HG03280 (cell line): Measurements from ENCODE around the gene RHOXF2B.
"Not testable (repeated sequence)": the region's sequence is repeated elsewhere in the genome, so short reads cannot be mapped to it uniquely, and the experiment has no call there.

ENCODE experiments used
- ATAC-seq: cut with Tn5 transposase; IDR thresholded peaks from one replicate; pipeline ENCODE4 v1.9.1; 2021; ENCODE audit warnings: mild to moderate bottlenecking, moderate library complexity; ENCODE audit not compliant: unreplicated experiment

Gene RHOXF2B

DNA sequence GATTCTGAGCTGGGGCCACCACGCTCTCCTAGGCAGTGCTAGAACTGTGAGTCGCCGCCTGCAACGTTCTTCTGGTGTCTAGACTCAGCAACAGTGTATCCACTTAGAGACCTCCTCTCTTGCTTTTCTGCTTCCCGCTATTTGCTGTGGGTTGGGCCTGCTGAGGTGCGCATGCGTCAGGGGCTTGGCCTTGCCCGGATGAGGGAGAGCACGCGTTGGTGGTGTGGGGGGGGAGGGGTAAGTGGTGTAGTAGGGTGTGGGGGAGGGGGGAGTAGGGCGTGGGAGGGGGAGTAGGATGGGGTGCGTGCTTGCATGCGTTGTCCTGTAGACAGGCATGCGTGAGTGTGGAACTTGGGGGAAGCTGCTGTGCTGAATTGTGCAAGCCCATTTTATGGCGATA is at the start of gene RHOXF2B:
RHOXF2B (minus strand) TSS at position 101 of the 400 bp plus-strand sequence. CDS start 138 bp downstream, outside the sequence.
- ATAC-seq = not testable (repeated sequence)

DNA sequence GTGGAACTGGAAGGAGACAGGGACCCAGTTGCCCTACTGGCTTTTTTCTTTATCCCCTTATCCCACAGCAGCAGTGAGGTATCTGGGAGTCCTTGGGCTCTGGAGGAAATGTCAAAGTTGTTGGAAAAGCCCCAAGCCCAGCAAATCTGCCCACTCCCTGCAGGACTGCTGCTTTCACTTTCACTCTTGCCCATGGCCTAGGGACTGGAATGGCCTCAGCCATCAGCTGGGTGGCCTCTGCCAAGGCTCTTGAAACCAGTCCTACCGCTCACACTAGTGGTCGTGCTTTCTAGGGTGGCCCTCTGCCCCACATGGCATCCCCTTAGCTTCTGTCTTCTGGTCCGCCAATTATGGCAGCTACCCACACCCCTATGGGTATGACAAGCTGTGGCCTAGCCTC is 48.0 kb upstream of the RHOXF2B start:
- ATAC-seq = no peak

GRCh38 chrX:120120223-120120622 is 42.7 kb upstream of the RHOXF2B start:
- no peak for ATAC-seq

- no peak for ATAC-seq
Observed at GRCh38 chrX:120115438-120115963, 38.0 kb upstream of the RHOXF2B start, which contains the start of gene RHOXF1. RHOXF1 (minus strand) TSS chrX:120115913; CDS start chrX:120115862, 51 bp downstream.

DNA sequence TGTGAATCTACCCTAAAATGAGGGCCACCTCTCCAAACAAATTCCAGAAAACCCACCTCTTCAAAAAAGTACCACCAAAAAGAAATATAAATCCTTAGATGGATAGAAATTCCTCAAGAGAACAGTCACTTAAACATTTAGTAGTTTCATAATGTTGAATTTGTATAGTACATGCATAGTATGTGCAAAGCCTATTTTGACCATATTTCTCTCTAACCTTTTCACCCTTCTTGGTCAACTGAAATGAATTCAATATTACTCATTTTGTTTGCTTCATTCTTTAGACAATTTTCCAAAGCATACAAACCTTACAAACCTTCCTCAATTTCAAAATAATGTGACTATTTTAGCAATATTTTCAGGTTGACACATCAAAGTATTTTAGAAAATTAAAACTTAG is 34.1 kb upstream of the RHOXF2B start:
- no peak for ATAC-seq

- ATAC-seq = no peak
Observed at GRCh38 chrX:120109378-120109777, 31.9 kb upstream of the RHOXF2B start.

DNA sequence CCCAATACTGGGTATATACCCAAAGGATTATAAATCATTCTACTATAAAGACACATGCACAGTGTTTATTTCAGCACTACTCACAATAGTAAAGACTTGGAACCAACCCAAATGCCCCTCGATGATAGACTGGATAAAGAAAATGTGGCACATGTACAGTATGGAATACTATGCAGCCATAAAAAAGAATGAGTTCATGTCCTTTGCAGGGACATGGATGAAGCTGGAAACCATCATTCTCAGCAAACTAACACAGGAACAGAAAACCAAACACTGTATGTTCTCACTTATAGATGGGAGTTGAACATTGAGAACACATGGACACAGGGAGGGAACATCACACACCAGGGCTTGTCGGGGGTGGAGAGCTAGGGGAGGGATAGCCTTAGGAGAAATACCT is 27.2 kb upstream of the RHOXF2B start:
- ATAC-seq = not testable (repeated sequence)

DNA sequence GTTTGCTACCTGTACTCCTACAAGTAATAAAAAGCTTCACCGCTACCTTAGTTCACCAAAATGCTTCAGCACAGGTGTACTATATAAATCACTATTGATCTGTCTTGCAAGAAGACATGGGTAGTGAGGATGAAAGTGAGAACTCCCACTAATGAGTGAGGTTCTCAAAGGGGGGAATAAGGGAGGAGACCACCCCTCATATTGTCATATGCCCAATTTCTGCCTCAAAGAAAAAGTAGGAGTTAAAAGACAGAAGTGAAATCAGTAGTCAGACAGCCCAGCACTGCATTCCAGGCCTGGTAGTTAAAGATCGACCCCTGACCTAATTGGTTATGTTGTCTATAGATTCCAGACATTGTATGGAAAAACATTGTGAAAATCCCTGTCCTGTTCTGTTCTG is 23.6 kb upstream of the RHOXF2B start:
- not testable (repeated sequence) for ATAC-seq

- ATAC-seq = no peak
Observed at GRCh38 chrX:120090208-120090607, 12.7 kb upstream of the RHOXF2B start.

DNA sequence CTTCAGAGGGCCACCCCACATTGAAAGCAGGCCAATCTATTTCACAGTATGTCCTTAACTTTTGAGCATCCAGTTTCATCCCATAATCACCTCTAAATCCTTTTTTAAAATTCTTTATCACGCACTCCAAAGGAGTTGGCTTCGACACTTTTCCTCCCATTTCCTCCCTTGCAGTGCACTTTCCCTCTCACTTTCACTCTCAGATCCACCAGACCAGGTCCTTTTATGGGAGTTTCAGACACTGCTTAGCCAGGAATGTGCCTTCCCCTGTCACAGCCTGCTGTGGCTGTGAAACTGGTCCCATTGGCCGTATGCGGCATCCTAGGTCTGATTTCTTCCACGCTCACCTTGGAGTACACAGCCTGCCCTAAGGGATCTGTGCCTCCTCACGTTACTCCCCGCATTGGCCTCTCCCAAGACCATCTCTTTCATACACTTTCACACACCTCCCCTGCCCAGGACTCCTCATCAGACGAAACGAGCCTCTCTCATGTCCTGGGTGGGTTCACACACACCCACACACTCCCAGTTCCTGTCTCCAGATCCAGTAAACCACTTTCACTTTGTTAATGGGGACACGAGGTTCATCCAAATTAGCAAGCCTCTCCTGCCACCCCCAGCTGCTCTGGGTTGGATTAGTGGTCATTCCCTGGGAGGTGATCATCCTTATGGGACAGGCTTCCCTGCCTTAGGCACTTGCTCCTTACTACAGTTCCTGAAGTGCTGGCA is 10.0 kb upstream of the RHOXF2B start:
- ATAC-seq = no peak

DNA sequence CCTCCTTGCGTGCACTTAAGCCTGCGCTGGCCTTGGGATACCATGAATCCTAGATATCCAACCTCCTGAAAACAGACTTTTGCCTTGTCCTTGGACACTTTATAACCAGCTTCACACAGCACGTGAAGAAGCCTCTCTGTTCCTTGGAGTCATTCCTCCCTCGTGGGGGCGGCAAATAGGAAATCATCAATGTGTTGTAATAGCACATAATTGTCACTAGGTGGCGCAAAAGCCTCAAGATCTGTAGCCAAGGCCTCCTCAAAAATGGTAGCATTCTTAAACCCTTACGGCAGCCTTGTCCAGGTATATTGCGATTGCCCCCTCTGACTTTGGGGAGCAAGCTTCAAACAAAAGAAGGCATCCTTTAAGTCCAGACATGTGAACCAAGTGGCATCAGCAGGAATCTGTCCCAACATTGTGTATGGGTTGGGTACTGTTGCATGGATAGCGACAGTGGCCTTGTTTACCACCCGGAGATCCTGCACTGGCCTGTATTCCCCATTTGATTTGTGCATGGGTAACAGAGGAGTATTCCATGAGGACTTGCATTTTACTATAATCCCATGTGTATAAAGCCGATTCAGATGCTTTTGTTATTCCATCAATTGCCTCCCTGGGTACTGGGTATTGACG is 8.2 kb upstream of the RHOXF2B start:
- ATAC-seq = not testable (repeated sequence)

DNA sequence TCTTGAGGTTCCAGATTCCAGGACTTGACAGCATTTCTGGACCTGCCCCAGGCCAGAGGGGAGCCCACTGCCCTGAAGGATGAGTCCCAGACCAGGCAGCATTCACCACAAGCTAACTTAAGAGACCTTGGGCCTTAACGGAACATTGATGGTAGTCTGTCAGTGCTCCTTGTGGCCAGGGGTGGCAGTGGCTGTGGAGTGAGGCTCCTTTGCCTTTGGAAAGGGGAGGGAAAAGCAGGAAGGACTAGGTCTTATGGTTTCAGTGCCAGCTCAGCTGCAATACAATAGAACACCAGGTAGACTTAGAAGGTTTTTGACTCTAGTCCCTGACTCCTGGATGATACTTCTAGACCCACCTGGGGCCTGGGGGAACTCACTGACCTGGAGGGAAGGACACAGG is 11.3 kb downstream of the RHOXF2B start:
- not testable (repeated sequence) for ATAC-seq

- not testable (repeated sequence) for ATAC-seq
Observed at GRCh38 chrX:120042712-120043111, 34.8 kb downstream of the RHOXF2B start.

- peak; percentile 71 for ATAC-seq
Observed at GRCh38 chrX:120042247-120042646, 35.2 kb downstream of the RHOXF2B start.

DNA sequence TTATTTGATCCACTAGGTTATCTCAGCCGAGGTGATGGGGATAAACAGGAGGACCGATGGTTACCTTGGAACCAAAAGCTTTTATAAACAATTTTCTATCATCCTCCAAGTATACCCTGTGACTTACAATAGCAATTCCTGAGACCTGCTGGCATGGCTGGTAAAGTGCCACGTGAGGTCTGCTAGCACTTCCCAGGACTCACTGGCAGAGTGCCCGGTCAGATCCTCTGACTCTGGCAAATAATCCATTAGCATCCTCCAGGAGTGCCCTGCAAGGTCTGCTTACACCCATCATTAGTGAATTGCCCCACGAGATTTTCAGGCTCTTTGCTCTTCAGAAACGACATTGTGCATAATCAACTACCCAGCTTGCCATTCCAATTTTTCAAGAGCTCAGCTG is 37.3 kb downstream of the RHOXF2B start:
- not testable (repeated sequence) for ATAC-seq

- not testable (repeated sequence) for ATAC-seq
Observed at GRCh38 chrX:120039087-120039733, 38.3 kb downstream of the RHOXF2B start.

DNA sequence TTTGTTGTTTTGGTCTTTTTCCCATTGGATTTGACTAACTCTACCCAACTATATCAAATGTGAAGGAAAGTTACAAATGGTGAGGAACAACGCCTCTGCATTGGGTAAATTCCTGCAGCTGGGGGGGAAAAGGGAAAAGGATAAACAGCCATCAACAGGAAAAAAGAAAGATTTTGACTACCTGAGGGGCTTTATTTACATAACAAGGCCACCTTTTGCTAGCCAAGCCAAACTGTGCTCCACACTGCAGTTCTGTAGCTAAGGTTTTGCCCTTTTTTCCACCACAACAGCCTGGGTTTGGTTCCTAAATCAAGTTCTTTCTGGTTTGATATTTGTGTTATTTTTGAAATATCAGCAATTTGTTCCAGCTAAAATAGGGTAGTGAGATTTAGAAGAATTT is 40.8 kb downstream of the RHOXF2B start:
- ATAC-seq = no peak

- peak; percentile 74 for ATAC-seq
Observed at GRCh38 chrX:120035522-120036309, 41.8 kb downstream of the RHOXF2B start.

GRCh38 chrX:120029354-120029753 is 48.1 kb downstream of the RHOXF2B start:
- ATAC-seq = no peak

GRCh38 chrX:120023259-120023658 is 54.2 kb downstream of the RHOXF2B start:
- no peak for ATAC-seq

DNA sequence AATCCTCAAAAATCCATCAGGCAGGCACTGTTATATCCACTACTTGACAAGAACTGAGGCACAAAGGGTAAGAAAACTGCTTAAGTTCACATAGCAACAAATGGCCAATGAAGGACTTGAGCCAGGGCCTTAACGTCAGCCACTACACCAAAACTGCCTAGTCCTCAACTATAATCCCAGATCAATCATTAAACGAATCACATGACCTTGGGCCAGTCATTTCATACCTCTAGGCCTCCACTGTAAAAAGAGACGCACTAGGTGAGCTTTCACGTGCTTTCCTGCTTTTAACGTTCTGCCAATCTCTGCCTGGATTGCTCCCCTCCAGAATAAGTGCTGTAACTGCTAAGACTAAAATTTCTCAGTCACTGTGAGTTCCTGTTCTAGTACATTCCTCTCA is 54.7 kb downstream of the RHOXF2B start:
- ATAC-seq = no peak
